Glutamatergic neuron (in vitro differentiated cells): ENCODE results near the gene IFT25. TPM values are rescaled to one million over a fixed set of nuclear protein-coding genes. Genes with fewer than 3 reads are reported as not detected.

Experiments used
- DNase-seq: peaks from one replicate; pipeline ENCODE4 v3.0.0; 2022
- H3K27ac Mint-ChIP-seq: one replicate; pipeline ENCODE4 v1.8.0; 2020; ENCODE audit warnings: mild to moderate bottlenecking, mixed read lengths, inconsistent platforms; ENCODE audit not compliant: unreplicated experiment
- H3K27me3 Mint-ChIP-seq: one replicate; pipeline ENCODE4 v1.8.0; 2020; ENCODE audit warnings: mild to moderate bottlenecking, moderate library complexity, mixed read lengths, inconsistent platforms; ENCODE audit not compliant: unreplicated experiment
- H3K36me3 Mint-ChIP-seq: one replicate; pipeline ENCODE4 v1.8.0; 2020; ENCODE audit warnings: mild to moderate bottlenecking, mixed read lengths, inconsistent platforms; ENCODE audit not compliant: unreplicated experiment
- H3K4me1 Mint-ChIP-seq: one replicate; pipeline ENCODE4 v1.8.0; 2020; ENCODE audit warnings: mild to moderate bottlenecking, low read depth, mixed read lengths, inconsistent platforms; ENCODE audit not compliant: unreplicated experiment
- H3K4me3 Mint-ChIP-seq: one replicate; pipeline ENCODE4 v1.8.0; 2020; ENCODE audit warnings: mild to moderate bottlenecking, mixed read lengths, inconsistent platforms; ENCODE audit not compliant: unreplicated experiment
- H3K9me3 Mint-ChIP-seq: one replicate; pipeline ENCODE4 v1.8.0; 2020; ENCODE audit warnings: mild to moderate bottlenecking, moderate library complexity, mixed read lengths, inconsistent platforms; ENCODE audit not compliant: unreplicated experiment
- CTCF ChIP-seq: fragments of 200-600 bp; sonication (generic); IDR thresholded peaks from one replicate; pipeline ENCODE4 v1.5.0; 2021; ENCODE audit not compliant: partially characterized antibody, unreplicated experiment
- total RNA-seq: library from RNA; stranded (reverse); fragmentation: NEBNext Ultra II Directional; extraction: Animal tissue kit (Norgen Biotek cat#: 25700); gene quantifications from one replicate; pipeline ENCODE4 v1.2.1, GENCODE V29; 2021; ENCODE audit not compliant: unreplicated experiment

Gene IFT25
- total RNA-seq, 1 donor from 2014 or later = 11.3 TPM

DNA sequence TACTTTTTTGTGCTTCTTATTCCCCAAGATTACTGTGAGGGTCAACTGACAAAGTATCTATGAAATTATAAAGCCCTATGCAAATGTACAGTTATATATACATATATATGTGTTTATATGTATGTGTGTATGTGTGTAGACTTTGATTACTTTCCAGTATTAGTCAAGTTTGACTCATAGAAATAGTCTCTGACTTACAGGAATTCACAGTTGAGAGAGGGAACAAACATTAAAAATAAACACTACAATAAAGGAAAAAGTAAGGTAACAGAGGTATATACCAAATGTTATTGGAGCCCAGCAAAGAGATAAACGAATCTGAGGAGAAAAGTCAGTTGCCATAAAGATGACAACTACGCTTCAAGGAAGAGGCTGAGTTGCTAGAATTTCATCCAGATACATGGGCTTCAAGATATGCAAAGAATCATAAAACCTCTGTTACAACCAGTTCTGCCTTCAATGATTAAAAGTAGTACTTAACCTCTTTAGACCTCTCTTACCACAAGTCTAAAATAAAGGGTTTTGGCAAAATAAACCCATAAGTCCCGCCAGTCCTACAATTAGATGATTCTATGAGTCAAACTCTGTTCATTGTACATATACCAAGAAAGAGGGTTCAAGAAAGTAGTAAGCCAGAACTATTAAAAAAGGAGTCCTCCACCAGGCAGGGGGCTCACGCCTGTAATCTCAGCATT, 7.2 kb downstream of the IFT25 start:
- Mint-ChIP-seq H3K36me3 (peaks cover 6% of the 10 kb centered on the region), H3K27me3 (no peaks in the 10 kb centered on the region), H3K9me3 (no peaks in the 10 kb centered on the region), H3K4me3 (no peak overlapping the region), H3K27ac (no peak overlapping the region), H3K4me1 (peaks cover 2% of the 10 kb centered on the region)
- DNase-seq = no peak
- TF ChIP-seq CTCF = no peak

DNA sequence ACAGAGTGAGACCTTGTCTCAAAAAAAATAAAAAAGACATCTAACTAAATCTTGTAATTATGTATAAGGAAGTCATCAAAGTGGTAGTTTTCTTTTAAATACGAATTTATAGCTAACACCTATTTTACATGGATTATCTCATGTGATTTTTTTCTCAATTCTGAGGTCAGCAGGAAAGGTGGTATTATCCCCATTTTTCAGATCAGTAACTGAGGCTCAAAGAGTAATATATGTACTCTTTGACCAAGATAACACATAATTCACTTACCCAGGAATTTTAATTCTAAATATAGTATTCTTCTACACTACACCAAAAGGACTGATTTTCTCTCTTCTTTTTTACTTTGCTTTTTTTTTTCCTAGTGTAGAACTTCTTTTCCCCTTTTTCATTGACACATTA, 9.1 kb downstream of the IFT25 start:
- Mint-ChIP-seq H3K36me3 (peaks cover 7% of the 10 kb centered on the region), H3K9me3 (no peaks in the 10 kb centered on the region), H3K27me3 (no peaks in the 10 kb centered on the region), H3K27ac (no peak overlapping the region), H3K4me3 (no peak overlapping the region), H3K4me1 (peaks cover 2% of the 10 kb centered on the region)
- DNase-seq = no peak
- TF ChIP-seq CTCF = no peak

- DNase-seq = no peak
- H3K9me3 Mint-ChIP-seq = peaks cover 1% of the 10 kb centered on the region
- H3K4me1 Mint-ChIP-seq = no peaks in the 10 kb centered on the region
- no peak overlapping the region for H3K4me3 Mint-ChIP-seq
- no peaks in the 10 kb centered on the region for H3K27me3 Mint-ChIP-seq
- TF ChIP-seq CTCF = no peak
- peaks cover 7% of the 10 kb centered on the region for H3K36me3 Mint-ChIP-seq
- no peak overlapping the region for H3K27ac Mint-ChIP-seq
Measured at GRCh38 chr1:53934170-53934765, 11.2 kb downstream of the IFT25 start.

- H3K36me3 Mint-ChIP-seq = peaks cover 11% of the 10 kb centered on the region
- no peaks in the 10 kb centered on the region for H3K27me3 Mint-ChIP-seq
- H3K4me3 Mint-ChIP-seq = no peak overlapping the region
- DNase-seq = no peak
- H3K9me3 Mint-ChIP-seq = peaks cover 1% of the 10 kb centered on the region
- no peaks in the 10 kb centered on the region for H3K4me1 Mint-ChIP-seq
- H3K27ac Mint-ChIP-seq = no peak overlapping the region
- TF ChIP-seq CTCF = no peak
Measured at GRCh38 chr1:53931523-53931922, 14.0 kb downstream of the IFT25 start.

GRCh38 chr1:53930932-53931331, 14.6 kb downstream of the IFT25 start:
- Mint-ChIP-seq H3K27ac (no peak overlapping the region), H3K4me1 (no peaks in the 10 kb centered on the region), H3K9me3 (peaks cover 1% of the 10 kb centered on the region), H3K36me3 (peaks cover 11% of the 10 kb centered on the region), H3K27me3 (no peaks in the 10 kb centered on the region), H3K4me3 (no peak overlapping the region)
- TF ChIP-seq CTCF = no peak
- DNase-seq = no peak
